ENCODE measurements around the gene PRAMEF25.
"Not testable (repeated sequence)": the region's sequence is repeated elsewhere in the genome, so short reads cannot be mapped to it uniquely, and the experiment has no call there.

PRAMEF25 gene

GRCh38 chr1:13070474-13070873, at the start of gene PRAMEF25:
Gene PRAMEF25 (plus strand): TSS chr1:13070774. CDS start chr1:13073694, 2,920 bp downstream.
- not testable (repeated sequence) for DNase-seq

- DNase-seq = not testable (repeated sequence)
Observed at GRCh38 chr1:13056475-13056874, 14.1 kb upstream of the PRAMEF25 start, which contains the start of gene PRAMEF27. Gene PRAMEF27 (minus strand): TSS chr1:13056575. CDS start chr1:13053659, 2,916 bp downstream.

GRCh38 chr1:13116754-13117153, 46.2 kb downstream of the PRAMEF25 start, which contains the start of gene HNRNPCL2:
Gene HNRNPCL2 (minus strand): TSS chr1:13116854. CDS start chr1:13116400, 454 bp downstream.
- DNase-seq = not testable (repeated sequence)

Measured in NCI-H446 treated with DMSO at 0.1 percent for 48 hours (cell line).